Neural crest cell (in vitro differentiated cells): ENCODE data around the gene YWHAE. TPM values are rescaled to one million over a fixed set of nuclear protein-coding genes. Genes with fewer than 3 reads are reported as not detected.
A peak's percentile ranks its signal among the peaks of the same experiment; 100 is the strongest.
"Not testable (repeated sequence)": the region's sequence is repeated elsewhere in the genome, so short reads cannot be mapped to it uniquely, and the experiment has no call there.

ENCODE experiments used
- DNase-seq: peaks from one replicate; pipeline ENCODE4 v3.0.0; 2021; ENCODE audit warnings: low read depth, mixed read lengths, low spot score
- H3K27ac Mint-ChIP-seq: one replicate; pipeline ENCODE4 v1.8.0; 2021; ENCODE audit warnings: mild to moderate bottlenecking, mixed read lengths; ENCODE audit not compliant: unreplicated experiment
- H3K27me3 Mint-ChIP-seq: 2 replicates; pipeline ENCODE4 v1.8.0; 2021; ENCODE audit warnings: low read depth, mild to moderate bottlenecking, mixed read lengths
- H3K36me3 Mint-ChIP-seq: 2 replicates; pipeline ENCODE4 v1.8.0; 2021; ENCODE audit warnings: low read depth, mild to moderate bottlenecking, mixed read lengths
- H3K4me1 Mint-ChIP-seq: 2 replicates; pipeline ENCODE4 v1.8.0; 2021; ENCODE audit warnings: mixed read lengths
- H3K4me3 Mint-ChIP-seq: one replicate; pipeline ENCODE4 v1.8.0; 2021; ENCODE audit warnings: mild to moderate bottlenecking, mixed read lengths
- H3K9me3 Mint-ChIP-seq: 2 replicates; pipeline ENCODE4 v1.8.0; 2021; ENCODE audit warnings: mixed read lengths
- CTCF ChIP-seq: fragments of 200-600 bp; sonication (generic); conservative IDR thresholded peaks from 2 replicates; pipeline ENCODE4 v1.5.0; 2021; ENCODE audit warnings: antibody characterized with exemption, mild to moderate bottlenecking
- long read RNA-seq: library from polyadenylated mRNA; unstranded; transcript quantifications from one replicate; pipeline ENCODE4 v2.0.0, GENCODE V29; 2020
- total RNA-seq: library from RNA; stranded (reverse); gene quantifications from 2 replicates; pipeline ENCODE4 v1.2.1, GENCODE V29; 2021

The YWHAE gene
- total RNA-seq: 1,231 and 1,295 TPM in 2 replicates
- long read RNA-seq, transcript YWHAE-208 (7 exons, 1,818 nt): minor isoform, 7 of 299 reads
- long read RNA-seq, transcript YWHAE-201 (6 exons, 2,211 nt): major isoform, 272 of 299 reads
- long read RNA-seq, transcript YWHAE-205 (2 exons, 465 nt): minor isoform, 7 of 299 reads
- long read RNA-seq, partial matches to known transcripts: 9 of 299 reads
- long read RNA-seq, other reads (novel, unspliced or antisense): 3 of 299 reads

GRCh38 chr17:1399679-1400512, at the start of gene YWHAE:
Gene YWHAE, minus strand, starts transcription at chr17:1400222. Its CDS starts 112 bp downstream, at chr17:1400110.
- Mint-ChIP-seq H3K27ac (peak within 1 kb of the TSS; percentile 100), H3K27me3 (peaks cover 4% of the 10 kb centered on the region), H3K4me3 (peak within 1 kb of the TSS; percentile 100), H3K4me1 (peaks cover 31% of the 10 kb centered on the region), H3K36me3 (peaks cover 14% of the 10 kb centered on the region), H3K9me3 (peaks cover 2% of the 10 kb centered on the region)
- DNase-seq: peak; percentile 97
- no peak for TF ChIP-seq CTCF

GRCh38 chr17:1449412-1449967, 49.5 kb upstream of the YWHAE start:
- Mint-ChIP-seq H3K4me1 (peaks cover 32% of the 10 kb centered on the region), H3K36me3 (peaks cover 9% of the 10 kb centered on the region), H3K9me3 (no peaks in the 10 kb centered on the region), H3K27me3 (no peaks in the 10 kb centered on the region), H3K27ac (no peak overlapping the region), H3K4me3 (peak overlapping the region; percentile 32)
- no peak for TF ChIP-seq CTCF
- no peak for DNase-seq

DNA sequence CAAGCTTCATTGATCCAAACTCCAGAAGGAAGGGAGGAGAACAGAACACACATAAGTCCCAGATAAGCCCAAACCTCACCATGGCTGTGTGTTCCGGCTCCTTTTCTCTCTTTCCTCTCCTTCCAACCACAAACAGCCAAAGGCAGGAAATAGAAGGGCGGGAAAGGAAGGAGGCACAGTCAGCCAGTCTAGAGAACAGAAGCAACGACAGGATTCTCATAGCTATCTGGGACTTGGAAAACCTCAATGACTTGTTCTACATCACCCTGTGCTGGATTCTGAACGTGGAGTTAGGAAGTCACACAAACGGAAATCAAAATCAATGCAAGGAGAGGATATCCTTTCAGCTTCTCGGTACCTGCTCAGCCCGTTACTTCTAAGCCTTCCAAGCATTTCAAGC, 47.0 kb upstream of the YWHAE start:
- no peak for DNase-seq
- Mint-ChIP-seq H3K36me3 (peaks cover 9% of the 10 kb centered on the region), H3K27me3 (no peaks in the 10 kb centered on the region), H3K4me3 (no peak overlapping the region), H3K4me1 (peaks cover 16% of the 10 kb centered on the region), H3K9me3 (no peaks in the 10 kb centered on the region), H3K27ac (peak overlapping the region; percentile 83)
- TF ChIP-seq CTCF: no peak

DNA sequence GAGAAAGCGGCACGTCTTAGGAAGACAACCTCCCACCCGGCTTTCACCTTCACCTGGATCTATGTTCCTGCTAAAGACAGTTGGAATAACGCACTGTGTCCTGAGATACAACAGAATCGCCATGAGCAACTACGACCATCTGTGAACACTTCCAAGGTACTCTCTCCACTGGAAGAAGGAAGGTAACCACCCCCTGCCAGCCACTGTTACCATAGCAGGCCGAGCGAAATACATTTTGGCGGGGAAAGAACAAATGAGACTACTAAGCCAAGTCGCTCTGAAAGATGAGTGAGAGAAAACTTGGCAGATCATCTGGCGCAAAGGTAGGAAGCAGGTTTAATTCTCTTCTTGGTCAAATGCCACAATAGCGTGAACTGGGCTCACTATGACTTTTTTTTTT, 46.2 kb upstream of the YWHAE start:
- H3K9me3 Mint-ChIP-seq: no peaks in the 10 kb centered on the region
- no peak overlapping the region for H3K27ac Mint-ChIP-seq
- H3K4me1 Mint-ChIP-seq: peaks cover 13% of the 10 kb centered on the region
- H3K4me3 Mint-ChIP-seq: no peak overlapping the region
- no peak for TF ChIP-seq CTCF
- no peak for DNase-seq
- H3K36me3 Mint-ChIP-seq: peaks cover 9% of the 10 kb centered on the region
- H3K27me3 Mint-ChIP-seq: no peaks in the 10 kb centered on the region

- not testable (repeated sequence) for H3K36me3 Mint-ChIP-seq, H3K4me3 Mint-ChIP-seq, H3K27me3 Mint-ChIP-seq, DNase-seq, H3K27ac Mint-ChIP-seq, H3K9me3 Mint-ChIP-seq
- peaks cover 13% of the 10 kb centered on the region for H3K4me1 Mint-ChIP-seq
These were observed 45.7 kb upstream of the YWHAE start for GRCh38 chr17:1445695-1446094.

GRCh38 chr17:1442721-1443120, 42.7 kb upstream of the YWHAE start:
- H3K9me3 Mint-ChIP-seq, H3K4me3 Mint-ChIP-seq, H3K4me1 Mint-ChIP-seq, DNase-seq, H3K36me3 Mint-ChIP-seq, H3K27ac Mint-ChIP-seq, H3K27me3 Mint-ChIP-seq: not testable (repeated sequence)
